8988T (cell line): Measurements from ENCODE around the gene DENND1A.

Source experiments
- DNase-seq: peaks from one replicate; pipeline ENCODE4 v3.0.0; 2011

Gene DENND1A

DNA sequence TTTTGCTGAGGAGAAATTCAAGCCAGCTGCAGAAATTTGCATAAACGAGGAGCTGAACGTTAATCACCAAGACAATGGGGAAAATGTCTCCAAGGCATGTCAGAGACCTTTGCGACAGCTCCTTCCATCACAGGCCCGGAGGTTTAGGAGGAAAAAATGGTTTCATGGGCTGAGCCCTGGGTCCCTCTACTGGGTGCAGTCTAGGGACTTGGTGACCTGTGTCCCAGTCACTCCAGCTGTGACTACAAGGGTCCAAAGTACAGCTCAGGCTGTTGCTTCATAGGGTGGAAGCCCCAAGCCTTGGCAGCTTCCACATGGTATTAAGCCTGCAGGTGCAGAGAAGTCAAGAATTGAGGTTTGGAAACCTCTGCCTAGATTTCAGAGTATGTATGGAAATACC, 207.5 kb downstream of the DENND1A start:
- DNase-seq, result no peak

DNA sequence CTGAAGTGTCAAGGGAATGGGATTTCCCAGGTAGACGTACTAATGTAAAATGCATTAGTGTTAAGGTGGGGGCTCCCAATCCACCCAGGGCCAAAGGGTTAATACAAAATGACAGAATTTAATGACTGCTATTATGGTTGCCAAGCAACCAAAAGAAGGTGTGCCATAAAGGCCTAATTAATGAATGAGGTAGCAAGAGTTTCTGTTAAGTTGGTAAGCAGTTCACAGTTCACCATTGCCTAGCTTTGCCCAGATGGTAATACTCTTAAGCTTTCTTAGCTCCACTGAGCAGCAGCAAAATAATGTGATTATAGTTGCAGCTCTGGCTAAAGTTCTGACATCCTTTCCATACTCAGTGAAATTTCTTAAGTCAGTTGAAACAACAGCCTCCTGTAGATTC, 211.7 kb downstream of the DENND1A start:
- DNase-seq, result no peak

DNA sequence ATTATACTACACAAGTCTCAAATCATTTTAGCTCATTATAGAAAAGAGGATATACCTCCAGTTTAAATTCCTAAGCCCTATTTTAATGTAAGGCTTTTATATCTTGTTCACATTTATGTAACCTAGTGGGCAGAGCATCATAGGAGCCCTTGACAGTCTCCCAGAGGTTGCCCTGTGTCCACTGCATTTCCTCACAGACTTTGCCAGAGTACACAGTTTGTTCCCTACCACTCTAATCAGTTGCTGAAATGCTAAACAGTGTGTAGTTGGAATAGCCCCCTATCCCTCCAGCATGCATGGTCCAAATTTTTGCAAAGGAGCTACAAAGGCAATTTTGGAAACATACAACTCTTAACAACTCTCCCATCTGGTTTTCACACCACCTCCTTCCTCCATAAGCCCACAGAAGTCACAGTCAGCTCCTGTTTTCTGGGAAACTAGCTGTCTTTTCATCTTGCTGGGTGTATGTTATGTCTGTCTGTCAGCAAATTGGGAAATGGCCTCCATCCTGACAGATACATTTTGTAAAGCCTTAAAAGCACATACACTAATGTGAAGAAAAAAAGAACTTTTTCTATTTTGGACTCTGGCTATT, 212.2 kb downstream of the DENND1A start:
- no peak for DNase-seq

DNA sequence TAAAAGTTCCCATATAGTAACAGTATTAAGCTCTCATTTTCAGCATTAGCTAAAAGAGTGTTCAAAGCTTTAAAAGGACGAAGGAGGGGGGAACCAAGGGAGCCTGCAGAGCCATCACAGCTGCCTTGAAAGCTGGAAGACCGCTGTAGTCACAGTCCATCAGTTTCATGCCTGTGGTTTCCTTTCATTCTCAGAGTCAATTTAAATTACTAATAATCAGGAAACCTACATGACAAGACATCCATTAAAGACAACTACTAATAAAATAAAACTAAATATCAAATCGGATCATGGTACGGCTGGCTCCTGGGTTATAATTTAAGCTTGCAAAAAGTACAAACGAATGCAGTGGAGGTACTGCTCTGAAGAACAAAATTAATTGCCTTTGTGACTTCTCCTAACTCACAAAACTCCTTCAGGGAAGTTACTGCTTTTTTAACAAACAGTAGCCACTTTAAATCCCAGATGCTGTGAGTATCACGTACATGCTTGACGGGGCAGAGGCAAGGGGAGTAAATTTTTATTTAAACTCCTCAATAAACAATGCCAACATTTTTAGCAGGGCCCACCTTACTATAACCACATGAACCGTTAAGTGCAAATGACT, 213.5 kb downstream of the DENND1A start:
- no peak for DNase-seq

DNA sequence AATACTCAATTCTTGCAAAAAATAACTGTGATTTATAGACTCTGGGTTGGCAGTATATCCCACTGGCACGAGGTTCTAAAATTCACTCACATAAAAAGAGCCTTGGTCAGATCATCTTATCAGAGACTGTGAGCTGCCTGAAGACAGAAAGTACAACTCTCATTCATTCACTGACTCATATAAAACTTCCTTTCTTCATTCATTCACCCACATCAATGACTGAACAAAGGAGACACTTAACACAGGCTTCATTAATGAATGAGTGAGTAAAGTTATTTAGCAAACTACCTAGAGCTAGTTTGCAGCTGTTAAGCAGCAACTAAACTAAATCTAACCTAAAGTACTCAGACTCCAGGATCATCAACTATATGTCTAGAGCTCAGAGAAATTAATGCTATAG, 214.7 kb downstream of the DENND1A start:
- no peak for DNase-seq

DNA sequence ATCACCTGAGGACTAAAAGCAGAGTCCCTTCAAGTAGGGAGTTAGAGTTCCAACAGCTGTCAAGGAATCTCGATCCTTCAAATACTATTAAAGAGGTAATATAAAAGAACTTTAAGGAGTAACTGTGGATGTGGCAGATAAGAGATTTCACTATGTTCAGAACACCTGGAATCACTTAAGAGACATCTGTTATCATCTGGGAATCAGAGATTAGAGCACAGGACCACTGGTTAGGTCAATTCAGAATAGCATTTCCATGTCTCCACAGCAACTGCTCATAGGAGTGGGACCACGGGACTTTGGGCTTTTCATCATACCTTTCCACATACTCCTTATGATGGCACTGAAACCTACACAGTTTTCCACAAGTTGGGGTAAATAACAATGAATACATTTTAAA, 216.6 kb downstream of the DENND1A start:
- no peak for DNase-seq

DNA sequence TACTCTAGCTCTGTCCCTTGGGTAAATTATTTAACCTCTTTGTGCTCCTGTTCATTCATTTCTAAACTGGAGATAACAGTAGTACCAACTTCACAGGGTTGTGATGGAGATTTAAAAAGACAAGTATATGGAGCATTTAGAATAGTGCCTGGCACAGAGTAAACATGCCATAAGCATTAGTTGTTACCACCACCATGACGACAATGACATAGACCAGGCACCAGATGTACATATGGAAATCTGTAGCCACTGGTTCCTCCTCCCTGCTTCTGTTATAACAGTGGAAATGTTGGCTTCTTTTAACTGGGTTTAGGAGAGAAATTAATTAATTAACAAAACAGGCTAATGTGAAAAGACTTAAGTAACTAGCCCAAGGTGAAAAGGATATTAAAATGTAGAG, 217.5 kb downstream of the DENND1A start:
- no peak for DNase-seq

DNA sequence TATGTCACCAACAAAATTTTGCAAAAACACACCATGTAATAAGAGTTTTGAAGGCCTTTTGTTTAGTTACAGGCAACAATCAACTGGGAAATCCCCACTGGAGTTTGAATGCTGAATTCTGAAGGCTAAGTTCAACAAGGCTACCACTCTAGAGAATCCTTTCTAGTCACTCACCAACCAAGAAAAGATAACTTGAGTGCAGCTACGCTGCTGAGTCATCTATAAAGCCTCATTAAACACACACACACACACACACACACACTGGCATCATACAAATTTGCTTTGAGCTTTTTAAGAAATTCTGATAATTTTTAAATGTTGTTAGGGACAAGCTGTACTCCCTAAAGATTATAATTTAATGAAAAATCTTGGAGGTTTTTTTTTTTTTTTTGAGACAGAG, 219.6 kb downstream of the DENND1A start:
- no peak for DNase-seq

DNA sequence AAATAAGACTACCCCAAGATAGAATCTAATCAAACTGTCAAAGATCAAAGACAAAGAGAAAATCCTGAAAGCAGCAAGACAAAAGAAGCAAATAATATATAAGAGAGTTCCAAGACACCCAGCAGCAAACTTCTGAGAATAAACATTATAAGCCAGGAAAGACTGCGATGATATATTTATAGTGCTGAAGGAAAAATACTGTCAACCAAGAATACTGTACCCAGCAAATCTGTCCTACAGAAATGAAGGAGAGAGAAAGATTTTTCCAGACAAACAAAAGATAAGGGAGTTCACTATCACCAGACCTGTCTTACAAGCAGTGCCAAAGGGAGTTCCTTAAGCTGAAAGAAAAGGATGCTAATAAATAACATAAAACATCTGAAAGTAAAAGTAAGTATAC, 227.4 kb downstream of the DENND1A start:
- no peak for DNase-seq

DNA sequence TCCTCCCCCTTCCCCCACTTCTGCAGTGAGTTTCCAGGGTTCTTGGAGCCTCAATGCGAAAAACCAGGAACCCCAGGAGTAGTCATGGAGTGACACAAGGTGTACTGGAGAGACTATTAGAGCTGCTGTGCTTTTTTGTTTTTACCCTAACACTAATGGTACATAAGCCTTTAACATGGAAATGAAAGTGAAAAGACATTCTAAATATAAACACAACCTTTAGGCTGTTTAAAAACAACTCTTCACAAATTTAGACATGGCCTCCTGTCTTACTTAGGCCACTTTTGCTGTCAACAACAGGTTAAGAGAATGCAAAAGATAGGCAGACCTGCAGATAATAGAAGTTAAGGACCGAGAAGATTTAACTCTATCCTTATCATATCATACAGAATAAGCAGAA, 232.2 kb downstream of the DENND1A start:
- no peak for DNase-seq

DNA sequence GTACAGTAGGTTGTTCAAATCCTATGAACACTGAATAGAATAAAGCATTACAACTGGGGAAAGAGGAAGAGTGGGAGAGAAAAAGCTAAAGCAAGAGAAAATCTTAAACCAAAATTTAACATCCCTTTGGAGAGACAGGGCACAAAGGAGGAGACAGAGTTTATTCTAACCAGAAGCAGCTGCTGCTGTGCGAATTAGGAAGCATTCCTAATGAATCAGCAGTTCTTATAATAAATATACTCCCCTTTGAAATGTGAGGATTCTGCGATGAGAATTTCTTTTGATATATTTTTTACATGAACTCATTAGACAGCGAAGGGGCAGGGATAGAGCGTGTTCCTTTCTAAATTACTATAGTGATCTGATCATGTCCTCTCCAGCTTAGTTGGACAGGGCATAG, 233.4 kb downstream of the DENND1A start:
- DNase-seq, result no peak

DNA sequence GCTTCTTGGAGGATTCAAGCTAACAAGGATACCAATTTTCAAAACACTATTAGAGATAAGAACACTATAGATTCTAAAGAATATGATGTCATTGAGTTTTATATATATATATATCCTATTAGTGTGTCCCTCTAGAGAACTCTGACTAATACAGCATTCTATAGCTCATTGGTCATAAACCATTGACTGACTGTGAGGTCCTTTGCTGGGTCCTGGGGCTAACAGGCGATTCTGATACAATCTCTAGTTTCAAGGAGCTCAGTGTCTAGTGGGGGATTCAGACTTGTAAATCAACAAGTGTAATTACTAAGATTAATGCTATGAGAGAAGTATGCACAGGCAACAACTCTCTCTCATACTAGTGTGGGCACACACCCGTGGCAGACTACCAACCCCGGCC, 234.5 kb downstream of the DENND1A start:
- DNase-seq, result no peak

DNA sequence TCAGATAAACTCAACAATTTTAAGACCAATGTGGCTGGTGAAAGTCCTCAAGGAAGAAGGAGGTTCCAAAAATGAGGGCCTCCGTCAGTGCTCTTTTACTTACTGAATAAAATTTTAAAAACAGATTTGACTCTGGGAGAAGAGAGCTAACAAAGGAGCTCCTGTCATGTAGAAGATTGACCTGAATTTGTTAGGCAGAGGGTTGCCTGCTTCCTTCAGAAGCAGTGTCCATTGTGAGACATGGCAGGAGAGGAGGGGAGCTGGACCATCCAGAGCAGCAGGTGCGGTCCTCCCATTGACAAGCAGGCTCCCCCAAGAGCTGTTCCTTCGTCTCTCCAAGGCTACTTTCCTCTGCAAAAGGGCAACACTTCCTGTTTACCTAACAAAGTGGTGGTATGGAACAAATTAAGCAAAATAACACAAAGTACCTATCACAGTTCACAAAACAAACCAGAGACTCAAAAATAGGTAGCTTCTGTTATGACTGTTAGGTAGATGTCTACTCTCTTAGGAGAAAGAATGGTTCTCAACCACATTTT, 238.1 kb downstream of the DENND1A start:
- DNase-seq, result no peak

DNA sequence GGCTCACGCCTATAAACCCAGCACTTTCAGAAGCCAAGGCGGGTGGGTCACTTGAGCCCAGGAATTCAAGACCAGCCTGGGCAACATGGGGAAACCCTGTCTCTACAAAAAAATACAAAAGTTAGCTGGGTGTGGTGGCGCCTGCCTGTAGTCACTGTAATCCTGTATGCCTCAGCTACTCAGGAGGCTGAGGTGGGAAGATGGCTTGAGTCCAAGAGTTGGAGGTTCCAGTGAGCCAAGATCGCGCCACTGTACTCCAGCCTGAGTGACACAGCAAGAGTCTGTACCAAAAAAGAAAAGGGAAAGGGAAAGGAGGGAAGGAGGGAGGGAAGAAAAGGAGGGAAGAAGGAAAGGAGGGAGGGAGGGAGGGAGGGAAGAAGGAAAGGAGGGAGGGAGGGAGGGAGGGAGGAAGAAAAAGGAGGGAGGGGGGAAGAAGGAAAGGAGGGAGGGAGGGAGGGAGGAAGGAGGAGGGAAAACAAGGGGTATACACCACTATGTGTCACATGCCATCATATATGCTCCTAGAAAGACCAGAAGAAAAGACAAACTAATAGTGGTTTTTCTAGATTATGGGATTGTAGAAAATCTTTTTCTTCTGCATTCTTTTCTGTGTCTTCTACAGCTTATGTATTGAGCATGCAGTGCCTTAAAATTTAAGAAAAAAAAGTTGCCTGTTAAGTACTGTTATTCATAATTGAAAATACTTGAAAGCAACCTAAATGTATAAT, 240.1 kb downstream of the DENND1A start:
- DNase-seq, result no peak

DNA sequence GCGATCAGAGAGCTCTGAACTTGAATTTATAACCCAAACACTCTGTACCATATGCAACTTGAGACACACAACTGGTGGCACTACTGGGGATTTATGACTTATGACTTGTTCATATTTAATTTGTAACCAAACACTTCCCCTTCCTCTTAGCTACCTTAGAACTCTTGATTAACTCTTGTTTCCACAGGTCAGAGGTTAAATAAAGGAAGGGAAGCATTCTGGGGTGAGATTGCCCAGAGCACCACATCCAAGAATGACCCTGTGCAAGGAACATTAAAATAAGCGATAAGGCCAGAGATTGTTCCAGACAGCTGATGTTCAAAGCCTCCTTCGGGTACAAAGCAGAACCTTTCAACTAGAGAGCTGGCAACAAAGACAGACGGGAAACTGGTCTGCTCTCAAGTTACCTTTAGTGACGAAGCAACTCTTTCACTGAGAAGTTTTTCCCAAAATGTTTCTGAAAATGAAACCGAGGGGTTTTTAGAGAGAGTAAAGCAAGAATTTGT, 242.6 kb downstream of the DENND1A start:
- DNase-seq, result no peak

DNA sequence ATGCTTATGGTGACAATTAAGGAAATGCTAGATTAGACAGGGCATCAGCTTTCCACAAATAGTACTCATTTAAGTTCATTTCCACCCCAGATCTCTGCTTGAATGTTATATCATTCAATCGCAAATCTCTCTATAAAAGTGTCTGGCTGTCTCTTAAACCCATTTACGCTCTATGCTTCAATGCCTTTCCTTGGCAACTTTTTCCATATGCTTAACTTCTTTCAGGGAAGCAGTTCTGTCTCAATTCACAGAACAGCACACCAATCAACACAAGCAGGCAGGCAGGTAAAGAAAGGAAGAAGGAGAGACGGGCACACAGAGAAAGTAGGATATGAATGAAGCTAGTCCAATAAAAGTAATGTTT, 243.1 kb downstream of the DENND1A start:
- no peak for DNase-seq

DNA sequence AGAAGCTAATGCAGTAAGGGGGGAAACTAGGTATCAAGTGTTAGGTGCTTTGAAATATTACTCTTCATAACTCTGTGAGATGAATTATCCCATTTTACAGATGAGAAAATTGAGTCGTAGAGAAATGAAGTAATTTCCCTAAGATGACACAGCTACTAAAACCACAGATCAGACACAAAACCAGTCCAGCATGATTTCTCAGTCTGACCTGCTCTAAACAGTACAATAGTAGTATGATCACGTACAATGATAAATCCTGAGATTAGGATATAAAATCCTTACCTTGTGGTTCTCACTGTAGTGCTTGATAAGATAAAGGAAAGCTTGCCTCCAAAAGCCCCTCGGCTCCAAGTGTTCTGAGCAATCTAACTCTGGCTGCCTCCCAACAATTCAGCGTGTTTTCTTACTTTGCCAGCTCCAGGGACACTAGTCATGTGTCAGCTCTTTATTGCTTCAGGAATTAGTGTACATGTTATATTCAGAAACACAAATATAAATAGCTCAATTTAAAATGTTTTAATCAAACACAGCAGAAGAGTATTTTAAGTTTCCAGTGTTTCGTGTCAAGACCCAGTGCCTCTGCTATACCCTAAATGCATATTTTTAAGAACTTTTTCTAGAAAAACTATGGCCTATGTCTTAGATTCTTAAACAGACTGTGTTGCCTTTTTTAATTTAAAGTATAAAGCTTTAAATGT, 243.6 kb downstream of the DENND1A start:
- no peak for DNase-seq

DNA sequence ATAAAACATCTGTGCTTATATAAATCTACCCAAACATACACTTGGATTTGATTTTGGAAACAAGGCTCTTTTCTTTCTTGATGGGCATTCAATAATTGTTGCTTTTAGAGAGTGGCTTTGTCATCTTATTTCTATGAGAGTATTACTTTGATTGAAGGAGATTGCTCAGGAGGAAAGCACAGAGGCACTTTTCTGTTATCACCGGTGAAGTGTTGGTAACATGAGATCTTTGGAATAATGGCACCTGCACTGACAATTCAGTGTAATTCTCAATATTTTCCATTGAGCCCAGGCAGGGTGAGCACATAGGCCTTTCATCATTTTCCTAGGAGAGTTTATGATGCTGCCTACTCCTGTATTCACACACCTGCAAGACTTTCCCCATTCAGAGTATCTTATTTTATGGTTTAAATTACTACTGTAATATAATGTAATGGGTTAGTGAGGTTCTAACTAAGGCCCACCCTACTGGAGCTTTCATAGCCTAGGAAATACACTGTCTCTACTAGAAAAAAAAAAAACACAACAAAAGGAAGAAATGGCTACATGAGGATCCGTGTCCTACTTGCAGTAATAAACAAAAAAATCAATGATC, 244.3 kb downstream of the DENND1A start:
- DNase-seq, result no peak

DNA sequence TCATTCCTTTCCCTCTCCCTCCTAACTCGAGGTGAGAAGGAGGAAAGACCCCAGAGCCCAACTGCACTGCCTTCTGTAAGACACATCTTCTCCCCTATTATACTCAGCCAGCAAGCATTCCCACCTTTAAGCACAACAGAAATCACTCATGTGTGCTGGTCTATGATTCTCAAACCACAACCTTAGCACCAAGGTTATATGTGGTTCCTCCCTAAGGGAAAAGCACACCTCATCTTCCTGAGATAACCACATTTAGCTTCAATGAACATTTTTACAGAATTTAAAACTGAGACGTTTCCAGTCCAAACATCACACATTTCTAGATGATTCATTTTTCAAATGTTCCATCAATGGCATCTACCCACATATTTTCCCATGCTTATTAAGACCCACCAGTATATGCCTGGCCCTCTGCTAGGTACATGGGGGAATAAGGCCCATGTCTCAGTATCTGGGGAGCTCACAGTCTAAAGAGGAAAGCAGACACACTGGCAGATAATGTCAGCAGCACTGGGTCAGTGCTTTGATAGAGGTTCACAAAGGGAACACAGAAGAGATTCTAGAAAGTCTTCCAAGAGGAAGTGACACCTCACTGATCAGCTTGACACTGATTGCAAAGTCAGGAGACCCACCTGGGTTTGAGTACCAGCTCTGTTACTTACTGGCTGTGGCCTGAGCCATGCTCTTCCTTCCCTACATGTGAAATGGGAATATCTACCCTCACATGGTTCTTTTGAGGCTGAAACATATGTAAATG, 245.4 kb downstream of the DENND1A start:
- no peak for DNase-seq

DNA sequence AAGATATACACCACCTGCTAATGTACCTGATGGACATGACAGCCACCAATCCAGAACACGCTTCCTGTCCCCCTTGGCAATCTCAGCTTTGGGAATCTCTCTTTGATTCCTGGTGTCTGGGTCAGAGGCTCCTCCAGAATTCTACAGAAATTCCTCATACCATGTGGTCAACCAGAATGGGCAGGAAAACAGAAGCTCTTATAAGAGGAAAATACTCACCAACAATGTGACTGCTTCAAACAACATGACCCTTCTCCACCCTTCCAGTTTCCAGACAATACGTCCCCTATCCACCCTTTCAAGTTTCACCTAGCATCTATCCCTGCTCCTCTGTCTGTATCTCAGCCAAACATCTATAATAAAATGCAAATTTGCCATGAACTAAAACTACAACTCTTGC, 247.2 kb downstream of the DENND1A start:
- DNase-seq, result no peak

DNA sequence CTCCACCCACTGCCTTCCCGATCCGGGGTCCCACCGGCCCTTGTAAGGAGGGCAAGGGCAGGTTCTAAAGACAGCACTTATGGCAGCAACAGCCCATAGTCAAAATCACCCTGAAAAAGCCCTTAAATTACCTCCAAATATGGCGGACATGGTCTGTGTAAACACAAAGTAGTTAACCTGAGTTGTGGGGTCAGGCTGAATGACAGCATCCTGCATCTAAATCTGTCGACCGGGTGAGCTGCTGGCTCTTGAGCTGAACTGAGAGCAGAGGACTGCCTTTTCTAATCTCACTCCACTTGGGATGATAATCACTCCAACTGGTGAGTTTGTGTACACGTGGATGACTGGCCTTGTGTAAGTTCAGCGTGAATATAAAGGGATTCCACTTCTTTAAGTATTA, 249.6 kb downstream of the DENND1A start:
- DNase-seq, result no peak

DNA sequence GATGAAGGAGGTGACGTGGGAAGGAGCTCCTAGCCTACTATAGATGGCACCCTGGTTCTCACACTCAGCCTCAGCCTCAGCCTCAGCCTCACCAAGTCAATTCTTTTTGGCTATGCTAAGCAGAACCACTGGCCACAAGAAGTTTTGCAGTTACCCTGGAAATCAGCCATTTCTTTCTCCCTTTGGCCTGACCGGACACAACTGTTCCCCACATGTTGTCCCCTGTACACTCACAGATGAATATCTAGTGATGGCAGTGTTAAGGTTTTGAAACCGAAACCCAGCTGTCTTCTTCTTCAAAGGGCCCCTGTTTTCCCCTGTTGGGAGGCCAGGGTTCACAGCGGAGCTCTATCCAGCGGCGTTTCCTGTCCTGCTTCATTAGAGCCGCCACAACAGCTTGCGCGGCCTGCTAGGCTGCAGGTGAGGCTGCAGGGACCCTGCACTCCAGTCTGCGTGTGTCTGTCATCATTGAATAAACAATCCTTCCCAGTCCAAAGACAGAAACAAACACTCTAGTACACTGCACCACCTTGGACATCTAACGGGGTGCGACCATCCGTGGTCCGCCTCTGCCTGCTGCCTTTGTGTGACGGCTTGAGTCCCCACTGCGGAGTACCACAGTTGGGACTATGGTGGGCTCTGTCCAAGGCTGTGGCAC, 250.5 kb downstream of the DENND1A start:
- DNase-seq, result no peak
